ENCODE measurements around the gene SLK.
A peak's percentile ranks its signal among the peaks of the same experiment; 100 is the strongest.

The SLK gene

GRCh38 chr10:103982639-103983038 lies 15.7 kb downstream of the SLK start:
- H3K9ac ChIP-seq (ENCODE audit: low read depth in 1 of 2, low read length in 2 of 2): no peak overlapping the region
- H3K27me3 ChIP-seq (ENCODE audit: control insufficient read depth in 2 of 2, insufficient read depth in 2 of 2, low read length in 2 of 2): no peaks in the 10 kb centered on the region
- peaks cover 0 to 3% of the 10 kb centered on the region in 2 donors for H3K4me1 ChIP-seq (ENCODE audit: control insufficient read depth in 2 of 2, insufficient read depth in 2 of 2, low read length in 2 of 2)
- peaks cover 0 to 2% of the 10 kb centered on the region in 2 donors for H3K36me3 ChIP-seq (ENCODE audit: control insufficient read depth in 2 of 2, insufficient read depth in 2 of 2, low read length in 2 of 2)
- no peak overlapping the region for H3K27ac ChIP-seq (ENCODE audit: low read depth in 2 of 2, low read length in 2 of 2)
- no peaks in the 10 kb centered on the region for H3K9me3 ChIP-seq (ENCODE audit: control insufficient read depth in 2 of 2, low read length in 2 of 2)
- no peak overlapping the region for H3K4me3 ChIP-seq (ENCODE audit: low read length in 2 of 2)

- Histone ChIP-seq H3K27me3 (ENCODE audit: control insufficient read depth in 2 of 2, insufficient read depth in 2 of 2, low read length in 2 of 2) (no peaks in the 10 kb centered on the region), H3K36me3 (ENCODE audit: control insufficient read depth in 2 of 2, insufficient read depth in 2 of 2, low read length in 2 of 2) (peaks cover 0 to 2% of the 10 kb centered on the region in 2 donors), H3K9me3 (ENCODE audit: control insufficient read depth in 2 of 2, low read length in 2 of 2) (no peaks in the 10 kb centered on the region), H3K27ac (ENCODE audit: low read depth in 2 of 2, low read length in 2 of 2) (peak overlapping the region in 1 of 2 donors; percentile 18), H3K9ac (ENCODE audit: low read depth in 1 of 2, low read length in 2 of 2) (peak overlapping the region in 1 of 2 donors; percentile 2), H3K4me3 (ENCODE audit: low read length in 2 of 2) (peak overlapping the region in 1 of 2 donors; percentile 17), H3K4me1 (ENCODE audit: control insufficient read depth in 2 of 2, insufficient read depth in 2 of 2, low read length in 2 of 2) (peaks cover 0 to 3% of the 10 kb centered on the region in 2 donors)
Observed at GRCh38 chr10:103983367-103983911, 16.5 kb downstream of the SLK start.

- Histone ChIP-seq H3K9me3 (ENCODE audit: control insufficient read depth in 2 of 2, low read length in 2 of 2) (no peaks in the 10 kb centered on the region), H3K9ac (ENCODE audit: low read depth in 1 of 2, low read length in 2 of 2) (no peak overlapping the region), H3K4me1 (ENCODE audit: control insufficient read depth in 2 of 2, insufficient read depth in 2 of 2, low read length in 2 of 2) (peaks cover 3% of the 10 kb centered on the region in 2 donors), H3K27me3 (ENCODE audit: control insufficient read depth in 2 of 2, insufficient read depth in 2 of 2, low read length in 2 of 2) (no peaks in the 10 kb centered on the region), H3K27ac (ENCODE audit: low read depth in 2 of 2, low read length in 2 of 2) (no peak overlapping the region), H3K36me3 (ENCODE audit: control insufficient read depth in 2 of 2, insufficient read depth in 2 of 2, low read length in 2 of 2) (peaks cover 0 to 2% of the 10 kb centered on the region in 2 donors), H3K4me3 (ENCODE audit: low read length in 2 of 2) (no peak overlapping the region)
Observed at GRCh38 chr10:103985726-103986125, 18.8 kb downstream of the SLK start.

- Histone ChIP-seq H3K9ac (ENCODE audit: low read depth in 1 of 2, low read length in 2 of 2) (no peak overlapping the region), H3K4me1 (ENCODE audit: control insufficient read depth in 2 of 2, insufficient read depth in 2 of 2, low read length in 2 of 2) (peaks cover 3% of the 10 kb centered on the region in 2 donors), H3K9me3 (ENCODE audit: control insufficient read depth in 2 of 2, low read length in 2 of 2) (no peaks in the 10 kb centered on the region)
Observed at GRCh38 chr10:103986360-103986759, 19.4 kb downstream of the SLK start.

GRCh38 chr10:103990121-103990520 lies 23.2 kb downstream of the SLK start:
- Histone ChIP-seq H3K4me3 (ENCODE audit: low read length in 2 of 2) (no peak overlapping the region), H3K9me3 (ENCODE audit: control insufficient read depth in 2 of 2, low read length in 2 of 2) (no peaks in the 10 kb centered on the region), H3K36me3 (ENCODE audit: control insufficient read depth in 2 of 2, insufficient read depth in 2 of 2, low read length in 2 of 2) (peaks cover 10 to 11% of the 10 kb centered on the region in 2 donors), H3K27me3 (ENCODE audit: control insufficient read depth in 2 of 2, insufficient read depth in 2 of 2, low read length in 2 of 2) (no peaks in the 10 kb centered on the region), H3K4me1 (ENCODE audit: control insufficient read depth in 2 of 2, insufficient read depth in 2 of 2, low read length in 2 of 2) (peaks cover 0 to 3% of the 10 kb centered on the region in 2 donors), H3K27ac (ENCODE audit: low read depth in 2 of 2, low read length in 2 of 2) (no peak overlapping the region), H3K9ac (ENCODE audit: low read depth in 1 of 2, low read length in 2 of 2) (no peak overlapping the region)

More at GRCh38 chr10:103986360-103986759, 19.4 kb downstream of the SLK start:
- Histone ChIP-seq H3K4me3 (ENCODE audit: low read length in 2 of 2) (no peak overlapping the region), H3K36me3 (ENCODE audit: control insufficient read depth in 2 of 2, insufficient read depth in 2 of 2, low read length in 2 of 2) (peaks cover 0 to 2% of the 10 kb centered on the region in 2 donors), H3K27me3 (ENCODE audit: control insufficient read depth in 2 of 2, insufficient read depth in 2 of 2, low read length in 2 of 2) (no peaks in the 10 kb centered on the region), H3K27ac (ENCODE audit: low read depth in 2 of 2, low read length in 2 of 2) (no peak overlapping the region)

GRCh38 chr10:103990531-103990930 lies 23.6 kb downstream of the SLK start:
- Histone ChIP-seq H3K27ac (ENCODE audit: low read depth in 2 of 2, low read length in 2 of 2) (no peak overlapping the region), H3K9ac (ENCODE audit: low read depth in 1 of 2, low read length in 2 of 2) (no peak overlapping the region), H3K36me3 (ENCODE audit: control insufficient read depth in 2 of 2, insufficient read depth in 2 of 2, low read length in 2 of 2) (peaks cover 10 to 11% of the 10 kb centered on the region in 2 donors), H3K27me3 (ENCODE audit: control insufficient read depth in 2 of 2, insufficient read depth in 2 of 2, low read length in 2 of 2) (no peaks in the 10 kb centered on the region), H3K9me3 (ENCODE audit: control insufficient read depth in 2 of 2, low read length in 2 of 2) (no peaks in the 10 kb centered on the region), H3K4me1 (ENCODE audit: control insufficient read depth in 2 of 2, insufficient read depth in 2 of 2, low read length in 2 of 2) (peaks cover 0 to 3% of the 10 kb centered on the region in 2 donors), H3K4me3 (ENCODE audit: low read length in 2 of 2) (no peak overlapping the region)

GRCh38 chr10:103991393-103992128 lies 24.6 kb downstream of the SLK start:
- H3K9ac ChIP-seq (ENCODE audit: low read depth in 1 of 2, low read length in 2 of 2): no peak overlapping the region
- H3K9me3 ChIP-seq (ENCODE audit: control insufficient read depth in 2 of 2, low read length in 2 of 2): no peaks in the 10 kb centered on the region
- H3K4me3 ChIP-seq (ENCODE audit: low read length in 2 of 2): no peak overlapping the region
- peaks cover 0 to 3% of the 10 kb centered on the region in 2 donors for H3K4me1 ChIP-seq (ENCODE audit: control insufficient read depth in 2 of 2, insufficient read depth in 2 of 2, low read length in 2 of 2)
- no peak overlapping the region for H3K27ac ChIP-seq (ENCODE audit: low read depth in 2 of 2, low read length in 2 of 2)
- H3K27me3 ChIP-seq (ENCODE audit: control insufficient read depth in 2 of 2, insufficient read depth in 2 of 2, low read length in 2 of 2): no peaks in the 10 kb centered on the region
- H3K36me3 ChIP-seq (ENCODE audit: control insufficient read depth in 2 of 2, insufficient read depth in 2 of 2, low read length in 2 of 2): peaks cover 10 to 11% of the 10 kb centered on the region in 2 donors

GRCh38 chr10:103995134-103995533 lies 28.2 kb downstream of the SLK start:
- H3K27me3 ChIP-seq (ENCODE audit: control insufficient read depth in 2 of 2, insufficient read depth in 2 of 2, low read length in 2 of 2): no peaks in the 10 kb centered on the region
- H3K36me3 ChIP-seq (ENCODE audit: control insufficient read depth in 2 of 2, insufficient read depth in 2 of 2, low read length in 2 of 2): peaks cover 34% of the 10 kb centered on the region in 2 donors
- no peaks in the 10 kb centered on the region for H3K9me3 ChIP-seq (ENCODE audit: control insufficient read depth in 2 of 2, low read length in 2 of 2)
- no peak overlapping the region for H3K27ac ChIP-seq (ENCODE audit: low read depth in 2 of 2, low read length in 2 of 2)
- H3K9ac ChIP-seq (ENCODE audit: low read depth in 1 of 2, low read length in 2 of 2): no peak overlapping the region
- H3K4me1 ChIP-seq (ENCODE audit: control insufficient read depth in 2 of 2, insufficient read depth in 2 of 2, low read length in 2 of 2): peaks cover 0 to 1% of the 10 kb centered on the region in 2 donors
- no peak overlapping the region for H3K4me3 ChIP-seq (ENCODE audit: low read length in 2 of 2)

- H3K4me3 ChIP-seq (ENCODE audit: low read length in 2 of 2): no peak overlapping the region
- no peak overlapping the region for H3K27ac ChIP-seq (ENCODE audit: low read depth in 2 of 2, low read length in 2 of 2)
- no peaks in the 10 kb centered on the region for H3K4me1 ChIP-seq (ENCODE audit: control insufficient read depth in 2 of 2, insufficient read depth in 2 of 2, low read length in 2 of 2)
- H3K36me3 ChIP-seq (ENCODE audit: control insufficient read depth in 2 of 2, insufficient read depth in 2 of 2, low read length in 2 of 2): peaks cover 56 to 57% of the 10 kb centered on the region in 2 donors
- no peak overlapping the region for H3K9ac ChIP-seq (ENCODE audit: low read depth in 1 of 2, low read length in 2 of 2)
- no peaks in the 10 kb centered on the region for H3K27me3 ChIP-seq (ENCODE audit: control insufficient read depth in 2 of 2, insufficient read depth in 2 of 2, low read length in 2 of 2)
- no peaks in the 10 kb centered on the region for H3K9me3 ChIP-seq (ENCODE audit: control insufficient read depth in 2 of 2, low read length in 2 of 2)
Observed at GRCh38 chr10:103998805-103999204, 31.9 kb downstream of the SLK start.

- Histone ChIP-seq H3K9me3 (ENCODE audit: control insufficient read depth in 2 of 2, low read length in 2 of 2) (no peaks in the 10 kb centered on the region), H3K27ac (ENCODE audit: low read depth in 2 of 2, low read length in 2 of 2) (no peak overlapping the region), H3K9ac (ENCODE audit: low read depth in 1 of 2, low read length in 2 of 2) (no peak overlapping the region), H3K4me3 (ENCODE audit: low read length in 2 of 2) (no peak overlapping the region), H3K36me3 (ENCODE audit: control insufficient read depth in 2 of 2, insufficient read depth in 2 of 2, low read length in 2 of 2) (peaks cover 57 to 64% of the 10 kb centered on the region in 2 donors), H3K4me1 (ENCODE audit: control insufficient read depth in 2 of 2, insufficient read depth in 2 of 2, low read length in 2 of 2) (no peaks in the 10 kb centered on the region), H3K27me3 (ENCODE audit: control insufficient read depth in 2 of 2, insufficient read depth in 2 of 2, low read length in 2 of 2) (no peaks in the 10 kb centered on the region)
Observed at GRCh38 chr10:104002911-104003310, 36.0 kb downstream of the SLK start.

All from mucosa of rectum (tissue), 2 donors.